ENCODE results near the gene RNASE11.

RNASE11 gene

GRCh38 chr14:20555845-20556244, 32.0 kb downstream of the RNASE11 start:
- H3K4me1 ChIP-seq (ENCODE audit: control insufficient read depth, insufficient read depth, low read length): no peaks in the 10 kb centered on the region
- TF ChIP-seq ZNF174 (tag by site-specific recombination; IDR thresholded peaks at IDR 0.05) (no peak), TSHZ1 (tag by site-specific recombination; IDR thresholded peaks at IDR 0.05; ENCODE audit: borderline replicate concordance) (no peak), MZF1 (tag by site-specific recombination; IDR thresholded peaks at IDR 0.05; ENCODE audit: borderline replicate concordance) (no peak), ZNF18 (tag by site-specific recombination; IDR thresholded peaks at IDR 0.05) (no peak), ZNF112 (tag by site-specific recombination; IDR thresholded peaks at IDR 0.05) (no peak), ZNF404 (tag by site-specific recombination; IDR thresholded peaks at IDR 0.05) (no peak), ZNF677 (tag by site-specific recombination; IDR thresholded peaks at IDR 0.05) (no peak), ZNF214 (tag by site-specific recombination; IDR thresholded peaks at IDR 0.05; ENCODE audit: borderline replicate concordance) (no peak), TCF7L2 (IDR thresholded peaks at IDR 0.05; ENCODE audit: borderline replicate concordance, low read depth, low read length) (no peak), ZNF610 (tag by site-specific recombination; IDR thresholded peaks at IDR 0.05; ENCODE audit: borderline replicate concordance) (no peak), ZNF37A (tag by site-specific recombination; IDR thresholded peaks at IDR 0.05) (no peak), ZNF239 (tag by site-specific recombination; IDR thresholded peaks at IDR 0.05) (no peak), ZFP69B (tag by site-specific recombination; IDR thresholded peaks at IDR 0.05) (no peak), ZNF529 (tag by site-specific recombination; IDR thresholded peaks at IDR 0.05; ENCODE audit: insufficient replicate concordance) (no peak), ZNF175 (tag by site-specific recombination; IDR thresholded peaks at IDR 0.05) (no peak), KLF8 (tag by site-specific recombination; IDR thresholded peaks at IDR 0.05) (no peak), ZNF362 (tag by site-specific recombination; IDR thresholded peaks at IDR 0.05) (no peak), ZNF426 (tag by site-specific recombination; IDR thresholded peaks at IDR 0.05) (no peak), ZNF266 (tag by site-specific recombination; IDR thresholded peaks at IDR 0.05; ENCODE audit: low read depth) (no peak), KLF17 (tag by site-specific recombination; IDR thresholded peaks at IDR 0.05) (no peak)
- H3K36me3 ChIP-seq (ENCODE audit: control insufficient read depth in 2 of 2, insufficient read depth in 1 of 2, low read length in 2 of 2): no peaks in the 10 kb centered on the region
- ChIA-PET CTCF (interaction anchor here (0.6 kb wide), 1 partner anchor 102 kb away, joined by 4 read pairs; no protein-coding TSS in a partner anchor), POLR2A (no interaction called here)
- H3K9me3 ChIP-seq (ENCODE audit: control insufficient read depth, insufficient read depth, low read depth, low read length): no peaks in the 10 kb centered on the region
- H3K4me3 ChIP-seq (ENCODE audit: low read depth, low read length): no peak overlapping the region
- no peak overlapping the region for H3K27ac ChIP-seq (ENCODE audit: extremely low read depth, low read depth, low read length)

Data from HEK293 (cell line).